ENCODE measurements around the gene ZNF25.

DNA sequence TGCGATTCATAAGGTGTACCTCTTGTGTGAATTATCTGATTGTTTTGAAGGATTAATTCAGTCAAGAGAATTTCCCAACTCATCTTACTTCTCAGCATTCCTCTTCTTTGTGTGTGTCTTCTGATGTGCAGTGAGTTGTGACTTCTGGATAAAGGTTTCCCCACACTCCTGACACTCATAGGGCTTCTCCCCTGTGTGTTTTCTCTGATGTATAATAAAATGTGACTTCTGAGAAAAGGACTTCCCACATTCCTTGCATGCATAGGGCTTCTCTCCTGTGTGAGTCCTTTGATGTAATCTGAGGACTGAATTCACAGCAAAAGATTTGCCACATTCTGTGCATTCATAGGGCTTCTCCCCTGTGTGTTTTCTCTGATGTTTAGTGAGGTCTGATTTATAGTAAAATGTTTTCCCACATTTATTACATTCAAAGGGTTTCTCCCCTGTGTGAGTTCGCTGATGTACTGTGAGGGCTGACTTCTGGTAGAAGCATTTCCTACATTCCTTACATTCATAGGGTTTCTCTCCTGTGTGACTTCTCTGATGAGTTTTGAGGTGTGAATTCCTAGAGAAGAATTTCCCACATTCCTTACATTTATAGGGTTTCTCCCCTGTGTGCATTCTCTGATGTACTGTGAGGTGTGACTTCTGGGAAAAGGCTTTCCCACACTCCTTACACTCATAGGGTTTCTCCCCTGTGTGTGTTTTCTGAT lies 24.2 kb downstream of the ZNF25 start:
- no peak for TF ChIP-seq POLR2AphosphoS5 (IDR thresholded peaks at IDR 0.05; ENCODE audit: borderline replicate concordance, low read depth, low read length)
- no peak for TF ChIP-seq EZH2 (IDR thresholded peaks at IDR 0.05)
- TF ChIP-seq FOXP2 (optimal IDR thresholded peaks at IDR 0.05; ENCODE audit: control extremely low read depth, extremely low read length, insufficient read depth), result no peak
